HG03175 (cell line): ENCODE measurements around the gene PSG1.
"Not testable (repeated sequence)": the region's sequence is repeated elsewhere in the genome, so short reads cannot be mapped to it uniquely, and the experiment has no call there.

ENCODE experiments used
- ATAC-seq: cut with Tn5 transposase; IDR thresholded peaks from one replicate; pipeline ENCODE4 v1.9.1; 2021; ENCODE audit warnings: mild to moderate bottlenecking, moderate library complexity; ENCODE audit not compliant: unreplicated experiment

The PSG1 gene

DNA sequence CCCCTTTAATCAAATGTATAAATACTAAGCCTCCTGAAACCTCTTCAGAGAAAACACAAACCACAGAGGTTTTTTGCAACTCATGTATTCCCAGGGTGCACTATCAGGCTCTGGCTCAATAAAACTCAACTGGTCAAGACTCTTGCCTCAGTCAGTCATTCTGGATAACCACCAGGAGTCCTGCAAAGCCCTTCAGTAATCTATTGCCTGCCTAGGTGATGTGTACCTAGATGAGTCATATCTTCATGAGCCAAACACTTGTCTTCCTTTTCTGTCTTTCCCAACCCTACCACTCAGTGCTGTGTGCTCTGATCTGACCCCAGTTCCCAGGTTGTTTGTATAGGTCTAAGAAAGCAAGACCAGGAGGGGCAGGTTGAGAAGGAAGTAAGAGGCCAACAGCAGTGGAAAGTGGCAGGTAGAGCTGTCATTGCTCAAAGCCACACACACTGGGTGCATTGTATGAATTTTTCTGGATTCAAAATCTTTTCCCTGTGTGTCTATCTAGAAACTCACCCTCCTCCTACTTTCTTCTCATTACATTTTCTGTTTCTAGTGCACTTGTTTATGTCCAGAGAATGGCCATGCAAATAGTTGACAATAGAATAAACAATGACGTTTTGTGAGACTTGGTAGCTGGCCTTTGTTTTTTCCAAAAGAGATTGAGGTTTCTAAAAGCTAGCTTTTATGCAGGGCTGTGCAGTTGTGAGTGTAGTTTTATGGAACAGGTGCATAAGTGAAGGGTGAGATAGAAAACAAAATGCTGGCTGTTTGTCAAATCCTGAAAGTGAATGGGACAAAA is 48.1 kb downstream of the PSG1 start:
- no peak for ATAC-seq

GRCh38 chr19:42821306-42821977 is 58.1 kb downstream of the PSG1 start:
- ATAC-seq: not testable (repeated sequence)

GRCh38 chr19:42819960-42820650 is 59.4 kb downstream of the PSG1 start:
- not testable (repeated sequence) for ATAC-seq

GRCh38 chr19:42816894-42817293 is 62.6 kb downstream of the PSG1 start:
- no peak for ATAC-seq
